ENCODE data around the gene TMCC2.
"Not testable (repeated sequence)": the region's sequence is repeated elsewhere in the genome, so short reads cannot be mapped to it uniquely, and the experiment has no call there.

TMCC2 gene

GRCh38 chr1:205214756-205215155 lies 13.0 kb upstream of the TMCC2 start:
- DNase-seq (ENCODE audit: low read depth): no peak

GRCh38 chr1:205216588-205216987 lies 11.2 kb upstream of the TMCC2 start:
- no peak for DNase-seq (ENCODE audit: low read depth)

DNA sequence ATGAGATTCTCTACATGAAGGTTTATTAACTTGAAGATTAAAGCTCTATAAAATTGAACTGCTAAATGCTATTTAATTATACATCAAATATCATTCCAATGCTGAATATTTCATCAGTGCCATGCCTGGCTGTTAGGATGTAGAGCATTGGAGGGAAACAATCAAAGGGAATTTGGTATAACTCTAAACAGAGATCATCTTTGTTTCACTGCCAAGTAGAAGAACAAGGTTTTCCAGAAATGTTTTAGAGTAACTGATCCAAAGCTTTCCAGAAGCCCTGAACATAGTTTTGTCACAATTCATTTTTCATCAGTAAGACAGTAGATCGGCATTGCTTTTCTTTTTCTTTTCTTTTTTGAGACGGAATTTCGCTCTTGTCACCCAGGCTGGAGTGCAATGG lies 10.3 kb upstream of the TMCC2 start:
- no peak for DNase-seq (ENCODE audit: low read depth)

GRCh38 chr1:205220421-205220820 lies 7.3 kb upstream of the TMCC2 start:
- DNase-seq (ENCODE audit: low read depth): no peak

DNA sequence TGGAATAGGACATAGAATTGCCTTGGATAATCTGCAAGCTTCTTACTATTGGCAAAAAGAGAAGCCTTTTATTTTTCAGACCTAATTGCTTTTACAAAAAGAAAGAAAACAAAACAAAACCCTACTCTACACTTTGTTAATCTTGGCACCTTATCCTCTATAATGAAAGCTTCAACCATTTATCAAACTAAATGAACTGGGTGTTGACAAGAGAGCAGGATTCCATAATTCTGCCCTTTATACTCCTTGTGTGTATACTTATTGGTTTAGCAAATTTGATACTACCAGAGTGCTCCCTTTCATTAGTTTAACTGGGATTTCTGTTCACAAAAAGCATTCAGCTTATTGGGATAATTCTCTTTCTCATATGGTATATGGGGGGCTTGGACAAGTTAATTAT lies 3.0 kb upstream of the TMCC2 start:
- DNase-seq (ENCODE audit: low read depth): no peak

GRCh38 chr1:205225901-205226765 lies 1.6 kb upstream of the TMCC2 start:
- DNase-seq (ENCODE audit: low read depth): no peak

DNA sequence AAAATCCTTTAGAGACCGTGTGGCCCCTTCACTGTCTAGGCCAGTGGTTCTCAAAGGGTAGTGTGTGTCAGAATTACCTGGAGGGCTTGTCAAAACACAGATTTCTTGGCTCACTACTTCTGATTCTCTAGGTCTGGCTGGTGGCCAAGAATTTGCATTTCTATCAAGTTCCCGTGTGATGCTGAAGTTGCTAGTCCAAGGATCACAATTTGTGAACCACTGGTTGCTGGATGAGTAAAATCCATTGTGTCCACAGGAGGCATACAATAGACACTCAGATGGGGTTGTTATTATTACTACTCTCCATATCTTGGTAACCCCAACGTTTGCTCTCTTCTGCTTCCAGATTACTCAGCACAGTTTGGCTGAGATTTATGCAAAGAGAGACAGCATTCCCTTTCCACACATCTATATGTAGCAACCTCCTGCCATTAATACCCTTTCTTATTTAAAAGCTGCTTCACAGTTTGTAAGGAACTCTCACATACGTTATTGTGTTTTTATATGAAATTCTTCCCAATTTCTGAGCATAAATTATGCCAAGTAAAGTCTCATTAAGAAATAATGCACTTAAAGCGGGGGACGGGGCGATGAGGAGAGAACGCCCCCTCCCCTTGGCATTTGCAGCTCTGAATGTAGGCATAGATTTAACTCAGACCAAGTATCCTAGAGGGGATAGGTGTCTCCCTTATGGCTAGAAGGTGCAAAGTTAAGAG lies 720 bp upstream of the TMCC2 start:
- DNase-seq (ENCODE audit: low read depth): no peak

DNA sequence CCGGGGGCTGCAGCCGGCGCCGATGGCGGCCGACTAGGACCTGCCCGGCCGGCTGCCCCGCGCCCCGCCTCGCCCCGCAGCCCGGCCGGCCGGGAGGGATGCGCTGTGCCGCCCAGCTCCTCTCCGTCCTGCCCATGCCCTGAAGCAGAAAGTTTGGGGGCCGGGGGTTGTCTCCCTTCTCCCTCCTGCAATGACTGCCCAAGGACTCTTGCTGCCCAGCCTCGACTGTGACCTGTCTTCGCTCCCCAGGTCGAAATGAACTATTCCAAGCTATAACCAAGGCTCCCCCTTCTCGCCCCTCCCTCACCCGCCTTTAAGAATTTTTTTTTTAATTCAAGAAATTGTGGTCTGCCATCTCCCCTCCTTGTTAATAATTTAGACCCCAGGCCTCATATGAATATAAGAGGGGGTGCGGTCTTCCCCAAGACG lies 361 bp downstream of the TMCC2 start:
- DNase-seq (ENCODE audit: low read depth): no peak

GRCh38 chr1:205229399-205229871 lies 1.7 kb downstream of the TMCC2 start:
- no peak for DNase-seq (ENCODE audit: low read depth)

DNA sequence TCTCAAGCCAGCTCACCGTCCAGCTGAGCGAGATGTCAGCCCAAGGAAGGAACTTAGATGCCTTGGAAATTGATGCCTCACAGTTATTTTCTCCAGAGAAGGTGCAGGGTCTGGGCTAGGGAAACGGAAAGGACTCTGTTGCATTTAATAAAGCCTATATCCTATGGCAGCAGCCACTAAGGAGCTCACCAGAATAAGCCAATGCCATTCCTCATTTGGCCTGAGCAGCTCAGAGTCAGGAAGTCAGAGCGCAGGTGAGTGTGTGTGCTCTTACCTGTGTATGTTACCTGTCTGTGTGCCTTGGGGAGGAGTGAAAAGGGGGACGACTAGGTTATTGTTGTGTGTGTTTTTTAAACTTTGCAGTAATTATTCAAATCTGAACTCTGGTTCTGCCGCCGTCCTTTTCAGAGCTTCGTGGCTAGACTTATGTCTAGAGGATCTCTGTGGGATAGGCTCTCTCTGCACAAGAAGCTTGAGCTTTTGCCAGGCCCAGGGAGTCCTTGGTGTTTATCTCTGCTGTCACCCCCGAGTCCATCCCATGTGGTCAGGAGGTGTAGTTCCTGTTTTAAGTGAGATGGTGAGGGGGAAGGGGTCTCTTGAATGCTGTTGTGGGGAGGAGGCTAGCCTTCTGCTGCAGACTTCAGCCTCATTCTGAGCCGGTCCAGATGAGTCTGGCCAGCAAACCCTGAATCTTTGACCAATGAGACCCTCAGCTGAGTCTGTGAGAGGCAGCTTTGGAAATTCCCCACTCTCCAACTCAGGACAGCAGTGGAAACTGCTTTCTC lies 2.4 kb downstream of the TMCC2 start:
- no peak for DNase-seq (ENCODE audit: low read depth)

DNA sequence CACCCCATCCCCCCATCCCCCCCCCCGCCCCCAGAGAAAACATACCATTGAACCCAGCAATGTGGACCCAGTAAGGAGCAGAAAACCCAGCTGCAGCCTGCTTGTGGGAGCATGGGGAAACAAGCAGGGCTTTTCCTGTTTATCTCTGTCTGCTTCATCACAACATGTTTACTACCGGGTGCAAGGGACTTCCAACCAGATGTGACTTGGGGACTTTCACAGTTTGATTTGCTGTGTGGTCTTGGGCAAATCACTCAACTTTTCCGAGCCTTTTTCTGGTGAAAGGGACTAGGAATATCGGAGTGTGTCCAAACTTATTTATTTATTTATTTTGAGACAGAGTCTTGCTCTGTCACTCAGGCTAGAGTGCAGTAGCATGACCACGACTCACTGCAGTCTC lies 3.2 kb downstream of the TMCC2 start:
- no peak for DNase-seq (ENCODE audit: low read depth)

DNA sequence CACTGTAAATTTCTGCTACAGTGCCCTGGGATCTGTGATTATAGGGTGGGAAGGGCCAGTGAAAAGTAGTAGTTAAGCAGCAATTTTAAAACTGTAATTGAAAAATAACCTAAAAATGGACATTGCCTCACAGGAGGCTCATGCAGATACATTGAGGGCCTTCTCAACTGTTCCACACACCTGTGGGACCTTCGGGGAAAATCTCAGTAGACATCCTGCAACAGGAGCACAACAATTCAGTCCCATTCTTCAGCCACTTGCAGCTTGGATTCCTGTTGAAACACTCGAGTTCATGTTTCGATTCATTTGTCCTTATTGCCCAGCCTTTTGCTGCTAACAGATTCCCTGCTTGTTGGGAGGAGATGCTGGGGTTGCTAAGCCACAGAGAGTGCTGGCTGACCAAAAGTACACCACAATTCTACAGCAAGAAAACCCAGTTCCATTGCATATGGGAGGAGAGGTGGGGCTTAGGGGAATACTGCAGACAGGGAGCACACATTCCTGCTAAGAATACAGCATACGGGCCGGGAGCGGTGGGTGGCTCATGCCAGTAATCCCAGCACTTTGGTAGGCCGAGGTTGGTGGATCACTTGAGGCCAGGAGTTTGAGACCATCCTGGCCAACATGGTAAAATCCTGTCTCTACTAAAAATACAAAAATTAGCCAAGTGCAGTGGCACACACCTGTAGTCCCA lies 4.5 kb downstream of the TMCC2 start:
- no peak for DNase-seq (ENCODE audit: low read depth)

DNA sequence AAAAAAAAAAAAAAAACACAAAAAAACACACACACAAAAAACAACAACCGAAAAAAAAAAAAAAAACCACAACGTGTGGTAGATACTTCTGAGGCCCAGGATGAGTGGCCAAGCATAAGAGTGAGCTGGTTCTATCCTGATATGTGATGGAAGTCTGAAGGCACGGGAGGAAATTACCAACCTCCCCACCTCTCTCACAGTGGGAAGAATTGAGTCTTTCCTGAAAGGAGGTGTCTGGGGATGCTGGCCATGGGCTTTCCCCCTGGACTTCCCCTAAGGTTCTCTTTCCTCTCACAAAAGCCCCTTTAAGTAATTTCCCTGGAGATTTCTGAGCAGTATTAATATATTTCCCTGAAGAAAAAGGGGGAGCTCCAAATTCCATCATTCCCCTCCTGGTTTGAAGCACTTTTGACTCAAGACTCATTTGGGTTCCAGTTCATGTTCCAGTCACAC lies 5.2 kb downstream of the TMCC2 start:
- no peak for DNase-seq (ENCODE audit: low read depth)

- DNase-seq (ENCODE audit: low read depth): not testable (repeated sequence)
Observed at GRCh38 chr1:205233986-205234385, 6.2 kb downstream of the TMCC2 start.

DNA sequence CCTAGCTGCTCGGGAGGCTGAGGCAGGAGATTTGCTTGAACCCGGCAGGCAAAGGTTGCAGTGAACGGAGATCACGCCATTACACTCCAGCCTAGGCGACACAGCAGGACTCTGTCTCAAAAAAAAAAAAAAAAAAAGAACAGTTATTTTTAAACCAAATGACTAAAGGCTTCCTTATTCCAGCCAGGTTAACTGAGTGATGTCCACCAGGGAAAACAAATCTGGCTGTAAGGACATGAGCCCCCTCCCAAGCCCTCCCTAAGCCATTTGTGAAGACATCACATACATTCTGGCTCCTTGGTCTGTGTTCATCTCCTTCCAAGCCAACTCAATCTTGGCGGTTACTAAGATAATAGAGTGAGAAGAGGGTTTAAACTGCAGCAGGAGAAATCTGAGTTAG lies 8.2 kb downstream of the TMCC2 start:
- no peak for DNase-seq (ENCODE audit: low read depth)

DNA sequence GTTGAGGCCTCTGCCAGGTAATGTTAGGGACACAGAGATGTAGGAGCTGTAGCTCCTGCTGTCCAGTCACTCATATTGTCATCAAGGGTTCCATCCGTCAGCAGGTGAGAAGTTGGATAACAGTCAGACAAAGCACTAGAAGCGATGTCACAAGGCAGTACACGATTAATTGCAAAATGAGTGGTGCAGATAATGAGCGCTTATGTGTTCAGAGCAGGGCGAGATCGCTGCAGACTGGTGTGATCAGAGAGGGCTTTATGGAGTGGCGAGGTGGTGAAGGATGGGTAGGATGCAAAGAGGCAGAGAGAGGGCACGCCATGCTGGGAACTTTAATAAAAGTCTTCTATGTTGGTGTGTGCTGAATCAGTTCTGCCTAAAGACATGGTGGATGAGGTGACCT lies 8.8 kb downstream of the TMCC2 start:
- no peak for DNase-seq (ENCODE audit: low read depth)

DNA sequence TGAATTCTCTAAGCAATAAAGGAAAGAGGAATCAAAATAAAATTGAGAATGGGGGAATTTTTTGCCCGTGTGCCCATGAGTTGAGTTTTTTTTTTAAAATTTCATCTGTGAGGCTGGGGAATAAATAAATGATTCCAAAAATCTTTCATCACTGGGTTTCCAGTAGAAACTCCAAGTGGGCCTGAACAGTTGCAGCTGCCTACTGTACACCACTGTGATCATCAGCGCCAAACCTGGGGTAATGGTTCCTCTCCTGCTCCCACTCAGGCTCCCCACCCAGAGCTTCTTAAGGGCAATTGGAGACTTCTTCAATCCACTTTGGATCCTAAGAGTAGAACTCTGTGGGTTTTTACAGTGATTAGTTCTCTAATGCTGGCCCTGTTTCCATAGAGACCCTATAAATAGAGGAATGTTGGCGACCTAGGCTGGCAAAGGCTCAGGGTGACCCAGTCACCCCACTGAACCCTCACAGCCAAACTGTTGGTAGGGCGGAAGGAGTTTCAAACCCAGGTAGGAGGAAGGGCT lies 9.3 kb downstream of the TMCC2 start:
- DNase-seq (ENCODE audit: low read depth): no peak

DNA sequence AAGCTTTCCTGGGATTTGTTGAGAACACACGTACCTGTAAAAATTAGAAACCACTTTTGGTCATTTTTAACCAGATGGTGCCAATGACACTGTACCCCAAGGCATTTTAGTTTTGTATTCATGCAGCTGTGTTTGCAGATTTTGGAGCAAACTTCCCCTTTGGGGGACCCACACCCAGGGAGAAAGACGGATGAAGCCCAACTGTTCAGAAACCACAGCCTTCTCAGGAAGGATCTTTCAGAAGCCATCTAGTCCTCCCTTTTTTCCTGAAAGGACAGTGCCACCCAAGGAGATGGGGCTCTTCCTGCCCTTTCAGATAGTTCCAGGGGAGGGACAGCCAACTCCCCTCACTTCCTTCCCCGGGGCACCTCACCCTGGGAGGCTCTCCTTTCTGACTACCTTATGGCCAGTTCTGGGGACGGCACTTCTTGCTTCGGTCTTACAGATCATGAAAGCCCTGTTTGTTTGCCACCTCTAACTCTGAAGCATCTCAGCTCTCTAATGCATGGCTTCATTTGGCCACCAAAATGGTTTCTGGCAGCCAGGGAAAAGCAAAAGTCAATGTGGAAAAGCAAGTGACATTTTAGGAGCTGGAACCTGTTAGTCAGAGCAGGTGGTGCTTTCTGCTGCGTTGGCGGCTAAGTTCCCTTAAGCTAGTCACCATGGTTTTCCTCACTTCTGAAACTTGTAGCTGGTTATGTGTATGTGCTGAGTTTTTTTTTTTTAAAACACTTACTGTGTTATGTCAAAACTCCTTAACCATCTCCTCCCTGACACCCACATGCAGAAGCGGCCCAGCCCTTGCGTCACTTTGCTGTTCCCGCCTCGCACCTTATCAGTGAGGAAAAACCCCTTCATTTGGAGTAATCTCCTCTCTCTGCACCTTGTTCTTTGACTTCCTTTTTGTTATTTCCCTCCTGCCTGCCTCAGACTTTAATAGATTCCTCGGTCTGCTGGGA lies 10.1 kb downstream of the TMCC2 start:
- DNase-seq (ENCODE audit: low read depth): no peak

DNA sequence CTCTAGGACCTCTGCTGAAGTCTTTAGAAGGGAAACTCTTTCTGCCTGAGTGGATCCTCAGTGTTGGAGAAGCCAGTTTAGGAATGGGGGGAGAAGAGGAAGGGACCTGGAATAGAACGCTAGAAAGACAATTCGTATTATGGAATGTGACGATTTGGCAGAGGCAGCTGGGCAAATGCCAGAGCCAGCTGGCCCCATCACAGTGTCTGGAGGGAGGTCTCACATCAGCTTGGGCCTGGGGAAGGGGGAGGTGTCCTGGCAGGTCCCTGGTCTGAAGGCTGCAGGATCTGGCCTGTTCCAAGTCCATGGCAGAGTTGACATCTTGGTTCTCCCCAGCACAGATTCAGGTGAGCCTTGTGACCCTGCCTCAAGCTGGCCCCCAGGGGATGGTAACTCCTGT lies 11.3 kb downstream of the TMCC2 start:
- no peak for DNase-seq (ENCODE audit: low read depth)

DNA sequence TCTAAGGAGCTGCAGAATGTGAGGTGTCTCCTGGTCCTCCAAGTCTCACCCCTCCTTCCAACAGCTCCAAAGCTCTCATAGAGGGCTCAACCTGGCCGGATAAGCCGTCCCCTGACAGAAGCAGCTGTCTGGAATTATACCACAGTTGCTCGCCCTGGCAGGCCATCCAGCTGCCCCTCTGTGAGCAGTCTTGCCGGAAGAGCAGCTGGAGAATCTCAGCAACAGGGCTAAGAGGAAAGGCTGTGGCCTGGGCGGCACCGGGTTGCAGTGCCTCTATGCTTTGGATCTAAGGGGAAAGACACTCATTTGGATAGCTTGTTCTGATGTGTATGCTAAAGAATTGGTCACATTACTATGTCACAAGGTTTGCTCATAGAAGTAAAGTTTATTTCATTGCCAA lies 12.4 kb downstream of the TMCC2 start:
- no peak for DNase-seq (ENCODE audit: low read depth)
